PFSK-1 (cell line): ENCODE measurements around the gene KIF7.

Experiments used
- FOXP2 ChIP-seq: optimal IDR thresholded peaks from 2 replicates; pipeline ENCODE3; 2011; ENCODE audit warnings: borderline replicate concordance, control low read depth, inconsistent platforms; ENCODE audit not compliant: insufficient read depth; ENCODE audit errors: extremely low read length, extremely low read depth
- POLR2AphosphoS5 ChIP-seq: IDR thresholded peaks from 2 replicates; pipeline ENCODE4 v1.6.1; 2012; ENCODE audit warnings: low read depth, mild to moderate bottlenecking, control low read depth, low read length, moderate library complexity
- REST ChIP-seq, 2 experiments: IDR thresholded peaks; 2 replicates each; pipeline versions ENCODE4 v1.6.1 to v1.8.0; 2011 to 2012; ENCODE audit warnings: low read depth in 2 of 2, low read length in 2 of 2, control low read depth in 1 of 2, inconsistent platforms in 1 of 2, mild to moderate bottlenecking in 1 of 2, moderate library complexity in 1 of 2; ENCODE audit not compliant: insufficient read depth in 1 of 2
- SIN3A ChIP-seq: IDR thresholded peaks from 2 replicates; pipeline ENCODE4 v1.6.1; 2012; ENCODE audit warnings: mild to moderate bottlenecking, low read length, moderate library complexity, borderline replicate concordance; ENCODE audit not compliant: insufficient read depth
- TAF1 ChIP-seq: IDR thresholded peaks from 2 replicates; pipeline ENCODE4 v1.6.1; 2012; ENCODE audit warnings: low read length, control low read depth, borderline replicate concordance; ENCODE audit not compliant: insufficient read depth

KIF7 gene

GRCh38 chr15:89645680-89646079 is 9.6 kb downstream of the KIF7 start:
- TF ChIP-seq TAF1 (no peak), SIN3A (no peak), POLR2AphosphoS5 (no peak), FOXP2 (no peak), REST (IDR thresholded peaks at IDR 0.05; ENCODE audit: insufficient read depth in 1 of 2, low read depth in 2 of 2, low read length in 2 of 2) (no peak)

GRCh38 chr15:89642106-89642505 is 13.2 kb downstream of the KIF7 start:
- no peak for TF ChIP-seq FOXP2
- no peak for TF ChIP-seq TAF1
- TF ChIP-seq SIN3A = no peak
- no peak for TF ChIP-seq POLR2AphosphoS5
- TF ChIP-seq REST (IDR thresholded peaks at IDR 0.05; ENCODE audit: insufficient read depth in 1 of 2, low read depth in 2 of 2, low read length in 2 of 2) = no peak

- TF ChIP-seq POLR2AphosphoS5 = no peak
- TF ChIP-seq FOXP2 = no peak
- TF ChIP-seq SIN3A = no peak
- TF ChIP-seq REST (IDR thresholded peaks at IDR 0.05; ENCODE audit: insufficient read depth in 1 of 2, low read depth in 2 of 2, low read length in 2 of 2) = no peak
- no peak for TF ChIP-seq TAF1
These were observed 14.2 kb downstream of the KIF7 start for GRCh38 chr15:89641053-89641452.

GRCh38 chr15:89640245-89640644 is 15.0 kb downstream of the KIF7 start:
- no peak for TF ChIP-seq TAF1
- no peak for TF ChIP-seq FOXP2
- no peak for TF ChIP-seq SIN3A
- TF ChIP-seq REST (IDR thresholded peaks at IDR 0.05; ENCODE audit: insufficient read depth in 1 of 2, low read depth in 2 of 2, low read length in 2 of 2) = no peak
- no peak for TF ChIP-seq POLR2AphosphoS5

GRCh38 chr15:89633585-89633984 is 21.7 kb downstream of the KIF7 start:
- no peak for TF ChIP-seq REST (IDR thresholded peaks at IDR 0.05; ENCODE audit: insufficient read depth in 1 of 2, low read depth in 2 of 2, low read length in 2 of 2)
- TF ChIP-seq FOXP2 = no peak
- TF ChIP-seq POLR2AphosphoS5 = no peak
- TF ChIP-seq SIN3A = no peak
- TF ChIP-seq TAF1 = no peak
